SIG-M5 treated with dmso at 0.1 percent for 504 hours (cell line): Measurements from ENCODE around the gene PIP4P1.
"Not testable (repeated sequence)": the region's sequence is repeated elsewhere in the genome, so short reads cannot be mapped to it uniquely, and the experiment has no call there.

Experiments
- DNase-seq: peaks from one replicate; lab custom pipeline; 2025; ENCODE audit not compliant: unreplicated experiment; lab: John Stamatoyannopoulos, UW

Gene PIP4P1

DNA sequence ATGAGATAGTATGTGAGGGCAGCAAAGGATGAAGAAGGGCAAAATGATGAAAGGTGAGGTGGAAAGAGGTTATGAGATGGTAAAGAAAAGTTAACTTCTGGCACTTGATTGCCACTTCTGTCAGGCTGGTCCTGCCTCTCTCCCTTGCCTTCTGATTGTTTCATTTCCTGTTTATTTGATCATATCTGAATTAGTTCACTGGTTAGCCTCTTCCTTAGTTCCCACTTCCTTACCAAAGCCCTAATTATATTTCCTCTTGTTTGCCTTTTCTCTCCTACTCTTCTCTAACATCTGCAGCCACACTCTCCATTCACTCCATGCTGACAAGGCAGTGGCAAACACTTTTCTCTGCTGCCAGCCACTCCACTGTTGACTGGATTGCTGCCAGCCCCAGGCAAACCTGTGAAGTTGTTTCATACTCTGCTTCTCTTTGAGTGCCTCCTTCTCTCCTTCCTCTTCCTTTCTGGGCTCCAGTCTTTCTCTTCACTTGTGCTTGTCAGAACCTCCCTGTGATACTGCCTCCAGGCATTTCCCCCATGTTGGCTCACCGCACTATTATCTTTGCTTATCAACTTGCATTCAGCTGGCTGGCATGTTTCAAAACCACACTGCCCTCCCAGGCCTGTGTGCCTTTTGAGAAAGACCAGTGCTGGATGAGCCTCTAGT is 16.1 kb upstream of the PIP4P1 start:
- peak; percentile 59 for DNase-seq

DNA sequence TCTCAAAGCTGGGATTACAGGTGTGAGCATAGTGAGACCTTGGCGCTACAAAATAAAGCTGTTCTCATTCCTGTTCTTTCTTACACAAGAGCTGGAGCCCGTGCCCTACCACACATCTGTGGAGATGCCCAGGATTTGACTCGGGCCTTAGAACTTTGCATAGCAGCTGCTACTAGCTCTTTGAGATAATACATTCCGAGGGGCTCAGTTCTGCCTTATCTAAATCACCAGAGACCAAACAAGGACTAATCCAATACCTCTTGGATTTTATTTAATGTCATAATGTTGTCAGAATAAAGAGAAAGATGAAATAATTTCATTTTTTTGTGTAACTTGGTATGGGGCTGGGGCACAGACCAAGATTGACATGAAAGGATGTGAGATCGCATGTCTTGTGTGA is 15.5 kb upstream of the PIP4P1 start:
- DNase-seq: no peak

DNA sequence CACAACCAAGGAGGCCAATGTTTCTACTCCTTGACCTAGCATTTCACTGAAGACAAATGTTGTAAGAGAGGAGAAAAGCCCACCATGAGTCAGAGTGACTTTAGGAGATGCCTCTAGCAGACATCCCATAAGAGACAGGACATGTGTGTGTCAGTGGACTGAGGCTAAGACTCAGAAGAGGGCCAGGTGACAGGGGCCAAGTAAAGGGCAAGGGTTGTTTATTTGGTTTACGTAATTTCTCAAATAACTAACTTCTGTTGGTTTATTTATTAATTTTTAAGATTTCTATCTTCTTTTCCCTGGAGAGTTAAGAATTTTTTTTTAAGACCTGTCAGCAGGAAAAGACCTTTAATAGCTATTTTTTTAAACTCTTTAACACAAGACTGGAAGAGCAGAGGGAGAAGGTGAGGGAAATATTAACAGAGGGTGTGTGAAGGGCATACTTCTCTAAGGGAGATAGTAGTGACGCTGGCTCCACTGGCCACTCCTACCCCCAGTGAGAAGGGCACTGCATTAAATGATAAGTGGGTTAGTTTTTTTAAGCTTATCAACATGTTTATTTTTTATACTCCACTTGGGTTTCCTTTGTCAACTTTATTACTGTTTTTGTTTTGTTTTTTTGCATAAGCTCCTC is 11.4 kb upstream of the PIP4P1 start:
- DNase-seq: no peak

DNA sequence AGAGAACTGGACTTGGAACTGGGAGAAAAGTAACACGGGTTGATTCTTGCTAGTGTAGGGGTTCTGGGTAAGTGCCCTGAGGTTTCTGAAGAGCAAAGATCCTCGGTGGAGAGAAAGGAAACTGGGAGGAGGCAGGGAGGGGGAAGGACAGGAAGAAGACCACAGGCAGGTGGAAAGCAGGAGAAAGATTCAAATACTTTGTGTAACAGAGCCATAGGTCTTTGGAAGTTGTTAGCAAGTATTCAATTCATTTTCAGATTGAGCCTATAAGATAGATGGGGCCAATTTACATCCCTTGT is 9.3 kb upstream of the PIP4P1 start:
- peak; percentile 63 for DNase-seq

DNA sequence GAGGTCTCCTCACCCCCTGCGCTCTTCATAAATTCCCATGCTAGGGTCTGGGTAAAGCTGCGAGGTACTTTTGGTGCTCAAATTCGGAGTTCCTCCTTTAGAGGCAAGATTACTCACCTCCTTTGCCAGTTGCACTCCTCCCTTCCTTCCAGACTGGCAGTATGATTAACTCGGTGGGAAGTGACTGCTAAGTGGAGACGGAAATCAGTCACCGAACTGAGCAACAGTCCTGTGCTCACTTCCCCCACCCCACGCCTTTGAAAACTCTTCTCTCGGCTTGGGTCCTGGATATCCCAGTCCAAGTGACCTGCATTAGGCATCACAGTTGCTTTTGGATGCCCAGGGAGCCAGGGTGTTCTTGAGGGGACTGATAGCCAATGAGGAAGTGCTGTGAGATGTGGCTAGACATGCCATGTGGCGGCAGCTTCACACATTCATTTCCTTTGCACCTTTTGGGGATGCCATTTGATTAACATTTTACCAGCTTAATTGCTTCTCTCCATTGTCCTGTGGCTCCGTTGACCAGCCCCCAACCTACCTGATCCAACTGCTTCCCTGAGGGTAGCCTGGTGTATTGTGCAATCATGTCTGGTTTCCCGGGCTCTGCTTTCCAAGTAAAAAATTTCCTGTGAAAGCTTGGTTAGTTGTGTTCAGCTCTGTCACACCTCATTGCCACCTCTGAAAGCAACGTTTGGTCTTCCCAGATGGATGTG is 8.8 kb upstream of the PIP4P1 start:
- peak; percentile 89 for DNase-seq

DNA sequence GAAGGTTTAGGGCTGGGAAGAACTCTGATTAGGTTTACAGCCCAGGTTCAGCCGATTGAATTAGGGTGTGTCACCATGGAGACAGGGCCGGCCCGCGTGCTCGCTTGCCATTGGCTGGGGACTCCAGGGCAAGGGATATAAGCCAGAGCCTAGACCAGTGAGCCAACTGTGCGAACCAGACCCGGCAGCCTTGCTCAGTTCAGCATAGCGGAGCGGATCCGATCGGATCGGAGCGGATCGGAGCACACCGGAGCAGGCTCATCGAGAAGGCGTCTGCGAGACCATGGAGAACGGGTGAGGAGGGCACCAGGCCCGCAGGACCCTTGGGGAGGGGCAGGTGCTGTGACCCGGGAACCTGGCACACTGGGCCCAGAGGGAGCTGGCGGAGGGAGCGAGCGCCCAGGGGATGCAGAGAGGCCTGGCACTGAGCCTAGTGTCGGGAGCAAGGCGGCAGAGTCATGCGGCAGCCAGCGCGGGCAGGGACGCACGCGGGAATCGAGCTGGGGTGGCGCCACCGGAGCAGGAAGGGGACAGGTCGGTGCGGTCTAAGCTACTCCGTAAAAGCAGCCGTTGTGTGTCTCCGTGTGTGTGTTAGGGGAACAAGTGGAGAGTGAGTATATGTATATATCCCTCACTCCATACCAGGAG is 8.1 kb upstream of the PIP4P1 start, which contains the start of gene PNP:
Gene PNP (plus strand): TSS at position 165 of the 648 bp plus-strand sequence. CDS start 119 bp downstream, at position 284.
- peak; percentile 90 for DNase-seq

DNA sequence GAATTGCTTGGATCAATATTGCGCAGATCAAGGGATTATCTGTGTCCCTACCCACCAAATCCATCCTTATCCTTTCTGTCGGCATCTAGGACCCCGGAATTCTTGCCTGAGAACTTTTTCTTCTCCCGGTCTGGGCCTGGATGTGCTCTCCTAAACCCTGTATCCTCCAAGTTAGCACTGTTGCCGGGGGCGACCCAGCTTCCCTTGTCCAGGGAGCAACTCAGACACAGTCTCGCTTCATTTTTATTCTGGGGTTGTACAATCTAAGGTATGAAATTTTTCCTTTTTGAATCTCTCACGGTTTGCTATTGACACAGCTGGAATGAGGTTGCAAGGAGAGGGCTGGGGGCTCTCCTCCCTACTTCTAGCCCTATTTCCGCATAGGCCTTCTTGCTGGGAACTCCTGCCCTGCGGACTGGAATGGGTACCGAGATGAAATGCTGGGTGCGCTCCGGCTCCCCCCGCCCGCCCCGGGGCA is 7.6 kb upstream of the PIP4P1 start:
- DNase-seq: no peak

DNA sequence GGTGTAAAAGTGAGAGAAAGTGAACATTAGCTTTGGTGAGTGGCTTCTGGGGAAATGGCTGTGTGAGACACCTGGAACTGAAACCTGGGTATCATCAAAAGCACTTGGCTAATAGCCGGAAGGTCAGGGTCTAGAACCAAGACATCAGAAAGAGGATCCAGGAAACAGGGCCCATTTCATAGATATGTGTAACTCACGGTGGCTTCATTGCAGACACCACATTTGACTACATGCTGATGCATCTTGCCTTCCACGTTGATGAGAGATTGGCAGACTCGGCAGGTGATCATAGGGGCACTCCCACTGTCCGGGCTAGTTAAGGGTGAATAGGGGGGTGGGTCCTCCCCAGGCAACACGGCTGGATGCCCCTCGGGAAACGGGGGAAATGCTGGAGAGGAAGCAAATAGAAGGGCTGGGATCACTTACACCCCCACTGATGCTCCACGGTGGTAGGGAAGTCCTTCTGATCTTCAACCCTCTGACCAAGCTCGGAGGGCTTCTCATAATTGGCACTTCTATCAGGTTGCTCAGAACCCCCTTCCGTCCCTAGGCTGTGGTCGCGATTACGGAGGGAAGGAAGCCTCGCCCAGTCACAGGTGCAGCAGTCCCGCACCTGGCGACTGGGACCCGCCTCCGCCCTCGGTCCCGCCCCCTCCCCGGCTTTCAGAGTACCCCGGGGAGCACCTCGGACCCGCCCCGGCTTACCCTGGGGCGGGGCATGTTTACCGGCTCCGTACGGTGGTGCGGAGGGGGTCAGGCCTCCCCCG is 593 bp downstream of the PIP4P1 start:
- peak; percentile 30 for DNase-seq

DNA sequence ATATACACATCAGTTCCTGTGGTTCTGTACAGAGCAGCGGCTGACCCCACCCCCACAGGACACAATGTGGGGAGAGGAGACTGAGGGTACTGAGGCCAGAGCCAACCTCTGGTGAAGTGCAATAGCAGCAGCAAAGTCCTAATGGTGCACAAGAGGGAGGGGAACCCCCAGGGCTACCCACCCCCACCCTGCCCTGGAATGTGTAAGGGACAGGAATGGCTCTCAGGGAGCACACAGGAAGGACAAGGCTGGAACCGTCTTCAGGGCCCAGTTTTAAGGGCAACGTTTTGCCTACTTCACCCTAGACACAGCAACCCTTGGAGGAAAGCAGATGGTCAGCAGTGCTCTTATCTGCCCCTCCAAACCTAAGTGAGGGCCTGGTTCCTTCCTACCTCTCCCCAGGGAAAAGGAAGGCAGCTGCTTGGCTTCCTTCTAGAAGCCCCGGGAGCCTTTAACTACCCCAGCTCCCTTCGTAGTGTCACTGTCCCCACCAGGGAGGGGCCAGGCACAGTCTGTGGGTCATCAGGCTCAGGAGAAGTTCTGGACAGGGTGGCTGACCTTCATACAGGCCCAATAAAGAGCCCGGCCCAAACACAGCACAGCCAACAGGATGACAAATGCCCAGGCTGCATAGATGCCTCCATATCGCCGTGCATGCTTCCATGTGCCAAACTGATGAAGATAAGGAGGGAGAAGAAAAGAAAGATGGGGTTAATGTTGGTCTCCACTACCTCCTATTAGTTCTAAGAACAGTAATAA is 3.0 kb downstream of the PIP4P1 start:
- peak; percentile 53 for DNase-seq

DNA sequence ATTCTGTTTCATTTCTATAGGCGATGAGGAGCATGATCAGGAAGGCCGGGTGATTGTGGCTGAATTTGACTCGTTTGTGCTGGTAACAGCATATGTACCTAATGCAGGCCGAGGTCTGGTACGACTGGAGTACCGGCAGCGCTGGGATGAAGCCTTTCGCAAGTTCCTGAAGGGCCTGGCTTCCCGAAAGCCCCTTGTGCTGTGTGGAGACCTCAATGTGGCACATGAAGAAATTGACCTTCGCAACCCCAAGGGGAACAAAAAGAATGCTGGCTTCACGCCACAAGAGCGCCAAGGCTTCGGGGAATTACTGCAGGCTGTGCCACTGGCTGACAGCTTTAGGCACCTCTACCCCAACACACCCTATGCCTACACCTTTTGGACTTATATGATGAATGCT is 4.3 kb downstream of the PIP4P1 start:
- DNase-seq: peak; percentile 73

DNA sequence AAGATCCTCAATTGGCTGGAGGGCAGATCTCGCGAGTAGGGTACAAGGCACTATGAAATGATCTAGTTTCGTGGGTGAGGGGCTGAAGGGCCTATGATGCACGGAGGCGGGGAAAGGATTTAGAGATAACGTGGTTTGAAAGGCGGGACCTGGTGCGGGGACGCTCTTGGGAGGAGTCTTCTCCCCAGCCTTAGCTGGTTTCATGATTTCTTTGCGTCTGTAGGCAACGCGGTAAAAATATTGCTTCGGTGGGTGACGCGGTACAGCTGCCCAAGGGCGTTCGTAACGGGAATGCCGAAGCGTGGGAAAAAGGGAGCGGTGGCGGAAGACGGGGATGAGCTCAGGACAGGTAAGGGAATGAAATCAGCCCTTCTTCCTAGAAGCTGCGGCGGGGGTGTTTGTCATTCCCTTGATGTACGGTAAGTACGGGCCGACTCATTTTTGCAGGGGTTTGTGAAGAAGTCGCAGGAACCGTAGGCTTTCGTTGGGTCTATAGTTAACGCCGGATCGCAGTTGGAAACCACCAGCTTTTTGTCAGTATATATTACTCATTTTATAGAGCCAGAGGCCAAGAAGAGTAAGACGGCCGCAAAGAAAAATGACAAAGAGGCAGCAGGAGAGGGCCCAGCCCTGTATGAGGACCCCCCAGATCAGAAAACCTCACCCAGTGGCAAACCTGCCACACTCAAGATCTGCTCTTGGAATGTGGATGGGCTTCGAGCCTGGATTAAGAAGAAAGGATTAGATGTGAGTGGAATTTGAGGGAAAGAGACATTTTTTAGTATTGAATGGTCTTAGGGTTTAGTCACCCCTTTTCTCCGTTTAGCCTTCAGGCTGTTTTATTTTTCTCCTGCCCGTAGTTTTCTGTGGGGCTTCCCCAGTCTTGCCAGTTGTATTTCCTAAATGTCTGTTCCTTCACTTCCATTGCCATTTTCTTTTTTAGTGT is 5.6 kb downstream of the PIP4P1 start:
- peak; percentile 92 for DNase-seq

DNA sequence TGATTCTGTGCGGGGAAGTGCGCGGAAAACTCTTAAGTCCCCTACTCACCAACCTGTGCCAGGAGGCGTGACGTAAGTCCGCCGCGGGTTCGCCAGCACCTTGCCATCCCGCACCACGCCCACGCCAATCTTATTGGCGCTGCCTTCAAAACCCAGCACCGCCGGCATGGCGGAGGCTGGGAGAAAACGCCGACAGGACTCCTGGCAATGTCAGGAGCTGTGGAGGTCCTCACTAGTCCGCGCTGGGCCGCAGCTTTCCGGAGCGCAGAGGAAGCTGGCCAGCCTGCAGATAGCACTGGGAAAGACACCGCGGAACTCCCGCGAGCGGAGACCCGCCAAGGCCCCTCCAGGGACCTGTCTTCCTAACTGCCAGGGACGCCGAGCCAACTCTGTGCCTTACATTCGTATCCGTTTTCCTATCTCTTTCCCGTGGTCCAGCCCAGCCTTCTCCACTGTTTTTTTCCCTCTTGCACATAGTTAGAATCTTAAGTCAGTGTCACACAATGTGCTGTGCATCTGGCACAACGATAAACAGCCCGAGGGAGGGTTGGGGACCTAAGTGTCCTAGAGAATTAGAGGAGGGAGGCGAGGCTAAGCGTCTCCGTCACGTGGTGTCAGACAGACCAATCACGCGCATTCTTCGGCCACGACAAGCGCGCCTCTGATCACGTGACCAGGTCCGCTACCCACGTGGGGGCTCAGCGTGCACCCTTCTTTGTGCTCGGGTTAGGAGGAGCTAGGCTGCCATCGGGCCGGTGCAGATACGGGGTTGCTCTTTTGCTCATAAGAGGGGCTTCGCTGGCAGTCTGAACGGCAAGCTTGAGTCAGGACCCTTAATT is 6.5 kb downstream of the PIP4P1 start, which contains the start of the genes APEX1 and OSGEP:
Gene APEX1 (plus strand): TSS at position 711 of the 839 bp plus-strand sequence. CDS start 420 bp downstream, outside the sequence.
Gene OSGEP (minus strand): TSS at position 297 of the 839 bp plus-strand sequence. CDS start 129 bp downstream, at position 168.
- DNase-seq: peak; percentile 98

DNA sequence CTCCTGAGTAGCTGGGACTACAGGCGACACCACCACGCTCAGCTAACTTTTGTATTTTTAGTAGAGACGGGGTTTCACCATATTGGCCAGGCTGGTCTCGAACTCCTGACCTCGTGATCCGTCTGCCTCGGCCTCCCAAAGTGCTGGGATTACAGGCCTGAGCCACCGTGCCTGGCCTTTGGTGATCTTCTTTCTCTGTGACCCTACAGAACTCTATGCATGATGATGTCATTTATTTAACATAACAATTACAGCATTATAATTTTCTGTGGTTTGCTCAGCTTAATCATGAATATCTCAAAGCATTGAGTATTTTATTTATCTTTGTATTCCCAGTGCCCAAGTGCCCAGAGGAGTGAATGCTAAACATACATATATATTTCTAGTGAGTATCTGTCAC is 8.4 kb downstream of the PIP4P1 start:
- not testable (repeated sequence) for DNase-seq

DNA sequence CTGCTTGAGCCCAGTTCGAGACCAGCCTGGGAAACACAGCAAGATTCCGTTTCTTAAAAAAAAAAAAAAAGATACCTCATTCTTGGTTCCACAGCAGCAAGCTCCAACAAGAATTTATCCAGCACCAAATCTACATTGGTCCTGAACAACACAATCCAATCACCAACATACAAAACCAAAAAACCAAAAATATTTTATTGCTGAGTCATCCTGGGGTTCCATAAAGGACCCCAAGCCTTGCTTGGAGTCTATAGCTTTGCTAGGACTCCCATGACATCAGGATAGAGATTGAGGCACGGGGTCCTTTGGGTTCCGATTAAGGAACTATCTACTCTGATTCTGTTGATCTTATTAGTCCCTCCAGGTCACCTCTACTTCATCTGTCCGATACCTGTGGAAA is 14.3 kb downstream of the PIP4P1 start:
- DNase-seq: no peak

DNA sequence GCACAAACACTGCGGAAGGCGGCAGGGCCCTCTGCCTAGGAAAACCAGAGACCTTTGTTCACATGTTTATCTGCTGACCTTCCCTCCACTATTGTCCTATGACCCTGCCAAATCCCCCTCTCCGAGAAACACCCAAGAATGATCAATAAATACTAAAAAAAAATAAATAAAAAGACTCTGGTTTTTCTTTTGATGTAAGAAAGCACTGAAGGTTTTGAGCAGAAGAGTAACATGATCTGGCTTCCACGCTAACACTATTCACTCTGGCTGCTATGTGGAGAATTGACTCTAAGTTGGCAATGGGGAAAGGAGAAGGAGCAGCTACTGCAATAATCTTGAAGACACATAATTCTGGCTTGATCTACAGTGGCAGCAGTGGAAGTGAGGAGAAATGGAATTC is 17.6 kb downstream of the PIP4P1 start:
- not testable (repeated sequence) for DNase-seq

DNA sequence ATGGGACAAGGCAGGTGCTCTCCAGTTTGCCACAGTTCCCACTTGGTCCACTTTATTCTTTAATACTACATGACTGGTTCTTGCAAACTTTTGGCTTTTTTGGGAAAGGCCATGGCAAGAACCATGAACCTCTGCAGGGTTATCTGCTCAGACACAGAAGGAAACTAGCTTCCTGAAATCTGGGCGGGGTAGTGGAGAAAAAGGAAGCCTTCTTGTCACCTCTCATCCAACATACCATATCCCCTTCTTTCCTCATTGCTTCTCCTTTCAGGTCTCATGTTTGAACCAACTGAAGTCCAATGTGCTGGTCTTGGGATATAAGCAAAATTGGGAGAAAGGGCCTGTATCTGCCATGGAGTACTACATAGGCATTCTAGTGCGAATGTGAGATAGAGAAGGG is 19.8 kb downstream of the PIP4P1 start:
- no peak for DNase-seq

DNA sequence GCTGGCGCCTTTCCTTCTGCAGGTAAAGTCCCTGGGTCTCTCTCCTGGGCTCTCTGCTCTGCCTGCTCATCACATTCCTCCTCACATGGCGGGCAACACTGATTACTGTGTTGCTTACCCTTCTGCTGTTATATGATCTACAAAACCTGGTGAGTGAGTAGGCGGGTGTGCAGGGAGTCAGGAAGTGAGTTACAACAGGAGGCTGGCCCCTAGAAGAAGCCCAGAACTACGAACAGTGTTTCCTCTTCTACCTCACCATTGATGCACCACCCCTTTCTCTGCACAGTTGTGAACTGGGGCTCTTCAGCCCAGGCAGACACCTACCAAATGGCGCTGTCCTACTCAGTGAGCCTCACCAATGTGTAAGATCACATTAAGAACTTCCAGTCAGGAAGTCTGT is 20.4 kb downstream of the PIP4P1 start:
- DNase-seq: no peak

DNA sequence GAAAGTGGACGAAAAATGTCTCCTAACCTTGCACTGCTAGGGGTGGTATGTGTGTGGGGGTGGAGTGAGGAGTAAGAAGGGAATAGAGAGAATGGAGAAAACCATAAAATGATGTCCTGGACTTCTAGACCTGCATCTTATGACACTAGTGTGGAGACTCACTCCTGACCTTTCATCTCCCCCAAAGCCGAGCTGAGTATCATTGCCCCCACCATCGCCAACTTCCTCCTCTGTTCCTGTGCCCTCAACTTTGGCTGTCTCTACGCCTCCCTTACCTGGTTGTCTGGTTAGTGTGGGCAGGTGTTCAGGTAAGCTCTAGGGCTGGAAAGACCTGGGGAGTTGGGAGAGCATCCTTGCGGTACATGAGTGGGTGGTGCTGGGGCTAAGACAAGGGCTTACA is 20.8 kb downstream of the PIP4P1 start:
- no peak for DNase-seq
